Mesendoderm (in vitro differentiated cells): ENCODE results near the gene MAST1.

ENCODE experiments used
- DNase-seq: peaks from one replicate; pipeline ENCODE4 v3.0.0; 2013
- H2AK5ac ChIP-seq: 2 replicates; pipeline ENCODE4 v1.6.1; 2013; ENCODE audit warnings: low read length, inconsistent platforms
- H2BK120ac ChIP-seq: 2 replicates; pipeline ENCODE4 v1.6.1; 2013; ENCODE audit warnings: low read depth, mild to moderate bottlenecking, low read length, moderate library complexity, mixed read lengths
- H2BK15ac ChIP-seq: replicated peaks from 2 replicates; pipeline ENCODE4 v1.6.1; 2013; ENCODE audit warnings: low read depth, mild to moderate bottlenecking, moderate library complexity
- H2BK5ac ChIP-seq: 2 replicates; pipeline ENCODE4 v1.6.1; 2013; ENCODE audit warnings: low read length, inconsistent platforms
- H3K18ac ChIP-seq: 2 replicates; pipeline ENCODE4 v1.6.1; 2013; ENCODE audit warnings: mild to moderate bottlenecking, low read length, mixed read lengths
- H3K23ac ChIP-seq: one replicate; pipeline ENCODE4 v1.6.1; 2013; ENCODE audit warnings: low read length
- H3K27ac ChIP-seq: 2 replicates; pipeline ENCODE4 v1.5.1; 2013; ENCODE audit warnings: low read depth, mild to moderate bottlenecking, inconsistent platforms, low read length, moderate library complexity
- H3K27me3 ChIP-seq: 2 replicates; pipeline ENCODE4 v1.6.1; 2013; ENCODE audit warnings: low read length, control low read depth, mild to moderate bottlenecking, inconsistent platforms; ENCODE audit not compliant: insufficient read depth, poor library complexity
- H3K36me3 ChIP-seq: 2 replicates; pipeline ENCODE4 v1.6.1; 2013; ENCODE audit warnings: low read length, inconsistent platforms; ENCODE audit not compliant: control insufficient read depth, insufficient read depth
- H3K4ac ChIP-seq: one replicate; pipeline ENCODE4 v1.6.1; 2013; ENCODE audit warnings: low read depth, mild to moderate bottlenecking, low read length, moderate library complexity
- H3K4me1 ChIP-seq: 2 replicates; pipeline ENCODE4 v1.6.1; 2013; ENCODE audit warnings: low read depth, low read length, inconsistent platforms; ENCODE audit not compliant: control insufficient read depth
- H3K4me2 ChIP-seq: 2 replicates; pipeline ENCODE4 v1.6.1; 2013; ENCODE audit warnings: low read length
- H3K4me3 ChIP-seq: 2 replicates; pipeline ENCODE4 v1.5.1; 2013; ENCODE audit warnings: mild to moderate bottlenecking, low read length
- H3K56ac ChIP-seq: one replicate; pipeline ENCODE4 v1.6.1; 2013; ENCODE audit warnings: low read length
- H3K79me1 ChIP-seq: 2 replicates; pipeline ENCODE4 v1.6.1; 2013; ENCODE audit warnings: low read length, inconsistent platforms
- H3K79me2 ChIP-seq: 2 replicates; pipeline ENCODE4 v1.6.1; 2013; ENCODE audit warnings: mild to moderate bottlenecking, low read length; ENCODE audit not compliant: control insufficient read depth, insufficient read depth
- H3K9ac ChIP-seq: 2 replicates; pipeline ENCODE4 v1.6.1; 2013; ENCODE audit warnings: low read length, inconsistent platforms
- H4K5ac ChIP-seq: one replicate; pipeline ENCODE4 v1.6.1; 2013; ENCODE audit warnings: low read length
- H4K8ac ChIP-seq: one replicate; pipeline ENCODE4 v1.6.1; 2013; ENCODE audit warnings: low read depth, mild to moderate bottlenecking, control low read depth, low read length, moderate library complexity
- WGBS: extraction: QIAGEN DNeasy Blood & Tissue Kit; methylation state at CpG from one replicate; pipeline ENCODE4 v1.1.7; 2013; ENCODE audit warnings: low lambda C conversion rate, missing lambda C conversion rate; ENCODE audit not compliant: insufficient coverage; ENCODE audit errors: extremely low coverage; 5-methylcytosine and 5-hydroxymethylcytosine counted together

Gene MAST1

DNA sequence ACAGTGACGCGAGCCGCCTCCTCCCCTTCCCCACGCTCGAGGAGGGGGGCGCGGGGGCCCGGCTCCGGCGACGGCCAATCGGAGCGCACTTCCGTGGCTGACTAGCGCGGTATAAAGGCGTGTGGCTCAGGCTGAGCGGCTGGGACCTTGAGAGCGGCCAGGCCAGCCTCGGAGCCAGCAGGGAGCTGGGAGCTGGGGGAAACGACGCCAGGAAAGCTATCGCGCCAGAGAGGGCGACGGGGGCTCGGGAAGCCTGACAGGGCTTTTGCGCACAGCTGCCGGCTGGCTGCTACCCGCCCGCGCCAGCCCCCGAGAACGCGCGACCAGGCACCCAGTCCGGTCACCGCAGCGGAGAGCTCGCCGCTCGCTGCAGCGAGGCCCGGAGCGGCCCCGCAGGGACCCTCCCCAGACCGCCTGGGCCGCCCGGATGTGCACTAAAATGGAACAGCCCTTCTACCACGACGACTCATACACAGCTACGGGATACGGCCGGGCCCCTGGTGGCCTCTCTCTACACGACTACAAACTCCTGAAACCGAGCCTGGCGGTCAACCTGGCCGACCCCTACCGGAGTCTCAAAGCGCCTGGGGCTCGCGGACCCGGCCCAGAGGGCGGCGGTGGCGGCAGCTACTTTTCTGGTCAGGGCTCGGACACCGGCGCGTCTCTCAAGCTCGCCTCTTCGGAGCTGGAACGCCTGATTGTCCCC lies 46.8 kb upstream of the MAST1 start, which contains the start of gene JUNB:
JUNB (plus strand) TSS at position 142 of the 706 bp plus-strand sequence; CDS start at position 428, 286 bp downstream.
- peaks cover 2% of the 10 kb centered on the region for H3K79me1 ChIP-seq
- H3K79me2 ChIP-seq = peaks cover 1% of the 10 kb centered on the region
- peaks cover 20% of the 10 kb centered on the region for H3K4me1 ChIP-seq
- no peak within 1 kb of the TSS for H3K4ac ChIP-seq
- peak within 1 kb of the TSS; percentile 97 for H3K4me2 ChIP-seq
- H4K5ac ChIP-seq = no peak within 1 kb of the TSS
- peak within 1 kb of the TSS; percentile 56 for H3K4me3 ChIP-seq
- DNase-seq = peak; percentile 93
- peak within 1 kb of the TSS; percentile 30 for H3K18ac ChIP-seq
- peak within 1 kb of the TSS; percentile 80 for H3K23ac ChIP-seq
- H3K27me3 ChIP-seq = no peaks in the 10 kb centered on the region
- H3K27ac ChIP-seq = peak within 1 kb of the TSS; percentile 69
- no peak within 1 kb of the TSS for H2BK15ac ChIP-seq
- no CpG with 5 or more reads among the region's 73 CpGs for WGBS
- no peaks in the 10 kb centered on the region for H3K36me3 ChIP-seq
- H2BK5ac ChIP-seq = no peak within 1 kb of the TSS
- peak within 1 kb of the TSS; percentile 86 for H3K9ac ChIP-seq
- no peak within 1 kb of the TSS for H2BK120ac ChIP-seq
- H4K8ac ChIP-seq = no peak within 1 kb of the TSS
- no peak within 1 kb of the TSS for H2AK5ac ChIP-seq
- H3K56ac ChIP-seq = peak within 1 kb of the TSS; percentile 93

- H3K56ac ChIP-seq = peak overlapping the region; percentile 93
- peak; percentile 84 for DNase-seq
- peaks cover 2% of the 10 kb centered on the region for H3K79me1 ChIP-seq
- H3K36me3 ChIP-seq = no peaks in the 10 kb centered on the region
- no CpG with 5 or more reads among the region's 84 CpGs for WGBS
- H3K9ac ChIP-seq = peak overlapping the region; percentile 86
- no peak overlapping the region for H2AK5ac ChIP-seq
- peak overlapping the region; percentile 97 for H3K4me2 ChIP-seq
- H4K5ac ChIP-seq = no peak overlapping the region
- no peak overlapping the region for H4K8ac ChIP-seq
- peaks cover 1% of the 10 kb centered on the region for H3K79me2 ChIP-seq
- no peak overlapping the region for H3K27ac ChIP-seq
- H2BK5ac ChIP-seq = no peak overlapping the region
- H2BK120ac ChIP-seq = no peak overlapping the region
- H3K4ac ChIP-seq = no peak overlapping the region
- H3K18ac ChIP-seq = peak overlapping the region; percentile 30
- H3K4me1 ChIP-seq = peaks cover 20% of the 10 kb centered on the region
- H2BK15ac ChIP-seq = no peak overlapping the region
- peak overlapping the region; percentile 56 for H3K4me3 ChIP-seq
- H3K23ac ChIP-seq = peak overlapping the region; percentile 98
- no peaks in the 10 kb centered on the region for H3K27me3 ChIP-seq
Observed at GRCh38 chr19:12792051-12792852, 46.1 kb upstream of the MAST1 start.

GRCh38 chr19:12792853-12793289 lies 45.4 kb upstream of the MAST1 start:
- peak overlapping the region; percentile 86 for H3K9ac ChIP-seq

GRCh38 chr19:12793290-12794195 lies 44.8 kb upstream of the MAST1 start:
- peak overlapping the region; percentile 34 for H3K4me3 ChIP-seq
- no peak overlapping the region for H3K27ac ChIP-seq
- H3K79me2 ChIP-seq = peaks cover 1% of the 10 kb centered on the region
- H3K4ac ChIP-seq = no peak overlapping the region
- no peak overlapping the region for H4K5ac ChIP-seq
- no peak overlapping the region for H3K23ac ChIP-seq
- H2AK5ac ChIP-seq = no peak overlapping the region
- no peaks in the 10 kb centered on the region for H3K27me3 ChIP-seq
- H3K56ac ChIP-seq = peak overlapping the region; percentile 93
- H4K8ac ChIP-seq = no peak overlapping the region
- H2BK120ac ChIP-seq = no peak overlapping the region
- H3K4me1 ChIP-seq = peaks cover 17% of the 10 kb centered on the region
- peaks cover 2% of the 10 kb centered on the region for H3K79me1 ChIP-seq
- H3K9ac ChIP-seq = peak overlapping the region; percentile 86
- no CpG with 5 or more reads among the region's 81 CpGs for WGBS
- peak overlapping the region; percentile 73 for H3K4me2 ChIP-seq
- H2BK5ac ChIP-seq = no peak overlapping the region
- peak overlapping the region; percentile 73 for H3K18ac ChIP-seq
- peak; percentile 96 for DNase-seq
- no peaks in the 10 kb centered on the region for H3K36me3 ChIP-seq
- no peak overlapping the region for H2BK15ac ChIP-seq

More at GRCh38 chr19:12792853-12793289, 45.4 kb upstream of the MAST1 start:
- no peak overlapping the region for H2AK5ac ChIP-seq
- no peaks in the 10 kb centered on the region for H3K36me3 ChIP-seq
- no peak overlapping the region for H2BK15ac ChIP-seq
- peak overlapping the region; percentile 98 for H3K23ac ChIP-seq
- no peak overlapping the region for H4K8ac ChIP-seq
- no peak overlapping the region for H4K5ac ChIP-seq
- H2BK5ac ChIP-seq = no peak overlapping the region
- H3K27me3 ChIP-seq = no peaks in the 10 kb centered on the region
- H3K56ac ChIP-seq = peak overlapping the region; percentile 93
- no peak for DNase-seq
- H3K4me1 ChIP-seq = peaks cover 20% of the 10 kb centered on the region
- no peak overlapping the region for H2BK120ac ChIP-seq
- peak overlapping the region; percentile 56 for H3K4me3 ChIP-seq
- H3K4me2 ChIP-seq = peak overlapping the region; percentile 97
- whole genome bisulfite sequencing = no CpG with 5 or more reads among the region's 22 CpGs
- H3K4ac ChIP-seq = no peak overlapping the region
- peaks cover 2% of the 10 kb centered on the region for H3K79me1 ChIP-seq
- no peak overlapping the region for H3K18ac ChIP-seq
- H3K27ac ChIP-seq = no peak overlapping the region
- H3K79me2 ChIP-seq = peaks cover 1% of the 10 kb centered on the region

GRCh38 chr19:12794196-12794941 lies 43.9 kb upstream of the MAST1 start:
- Histone ChIP-seq H3K79me1 (peaks cover 2% of the 10 kb centered on the region), H4K8ac (no peak overlapping the region), H2BK120ac (no peak overlapping the region), H2AK5ac (no peak overlapping the region), H3K56ac (peak overlapping the region; percentile 85), H3K4me3 (no peak overlapping the region), H3K23ac (no peak overlapping the region), H3K4me1 (peaks cover 11% of the 10 kb centered on the region), H2BK5ac (no peak overlapping the region), H3K36me3 (no peaks in the 10 kb centered on the region), H3K79me2 (peaks cover 1% of the 10 kb centered on the region), H3K4me2 (peak overlapping the region; percentile 38), H3K27ac (no peak overlapping the region), H3K4ac (no peak overlapping the region), H4K5ac (no peak overlapping the region), H3K27me3 (no peaks in the 10 kb centered on the region), H3K18ac (no peak overlapping the region), H2BK15ac (no peak overlapping the region), H3K9ac (peak overlapping the region; percentile 69)
- WGBS = no CpG with 5 or more reads among the region's 7 CpGs
- no peak for DNase-seq
